ENCODE measurements around the gene LRP1B. TPM values are rescaled to one million over a fixed set of nuclear protein-coding genes. Genes with fewer than 3 reads are reported as not detected.

LRP1B gene
- total RNA-seq, 1 experiment from 2014 or later: 0.21 TPM

DNA sequence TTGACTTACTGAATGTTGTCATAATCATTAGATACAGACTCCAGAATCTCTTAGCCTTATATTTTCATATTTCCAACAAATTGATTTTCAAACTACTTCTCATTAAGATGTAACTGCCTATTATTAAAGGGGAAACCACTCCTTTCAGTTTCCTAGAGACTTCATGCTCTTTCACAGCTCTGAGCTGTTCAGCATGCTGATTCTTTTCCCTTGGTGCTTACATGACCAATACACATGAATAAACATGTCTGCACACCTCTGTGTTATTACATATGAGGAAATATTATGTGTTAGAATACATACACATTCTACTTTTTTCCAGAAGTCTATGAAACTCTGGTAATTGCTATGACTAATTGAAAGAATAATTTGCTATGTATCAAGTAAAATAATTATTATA lies 200.0 kb downstream of the LRP1B start:
- no TSS peak for BruUV-seq (replicated peaks)
- CTCF ChIA-PET: no interaction called here
- Mint-ChIP-seq H3K36me3 (ENCODE audit: insufficient read depth, unreplicated experiment) (no peaks in the 10 kb centered on the region), H3K9me3 (ENCODE audit: low read depth, unreplicated experiment) (no peaks in the 10 kb centered on the region), H3K4me1 (ENCODE audit: low read depth, unreplicated experiment) (peaks cover 8% of the 10 kb centered on the region), H3K4me3 (ENCODE audit: low read depth, unreplicated experiment) (no peak overlapping the region), H3K27ac (ENCODE audit: unreplicated experiment) (no peak overlapping the region), H3K27me3 (ENCODE audit: unreplicated experiment) (no peaks in the 10 kb centered on the region)
- no peak for DNase-seq
- TF ChIP-seq, protein P1, sequence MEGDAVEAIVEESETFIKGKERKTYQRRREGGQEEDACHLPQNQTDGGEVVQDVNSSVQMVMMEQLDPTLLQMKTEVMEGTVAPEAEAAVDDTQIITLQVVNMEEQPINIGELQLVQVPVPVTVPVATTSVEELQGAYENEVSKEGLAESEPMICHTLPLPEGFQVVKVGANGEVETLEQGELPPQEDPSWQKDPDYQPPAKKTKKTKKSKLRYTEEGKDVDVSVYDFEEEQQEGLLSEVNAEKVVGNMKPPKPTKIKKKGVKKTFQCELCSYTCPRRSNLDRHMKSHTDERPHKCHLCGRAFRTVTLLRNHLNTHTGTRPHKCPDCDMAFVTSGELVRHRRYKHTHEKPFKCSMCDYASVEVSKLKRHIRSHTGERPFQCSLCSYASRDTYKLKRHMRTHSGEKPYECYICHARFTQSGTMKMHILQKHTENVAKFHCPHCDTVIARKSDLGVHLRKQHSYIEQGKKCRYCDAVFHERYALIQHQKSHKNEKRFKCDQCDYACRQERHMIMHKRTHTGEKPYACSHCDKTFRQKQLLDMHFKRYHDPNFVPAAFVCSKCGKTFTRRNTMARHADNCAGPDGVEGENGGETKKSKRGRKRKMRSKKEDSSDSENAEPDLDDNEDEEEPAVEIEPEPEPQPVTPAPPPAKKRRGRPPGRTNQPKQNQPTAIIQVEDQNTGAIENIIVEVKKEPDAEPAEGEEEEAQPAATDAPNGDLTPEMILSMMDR (IDR thresholded peaks at IDR 0.05; ENCODE audit: unreplicated experiment): no peak
- intact Hi-C loops (cut with micrococcal nuclease; ENCODE audit: unreplicated experiment): no loop called here

DNA sequence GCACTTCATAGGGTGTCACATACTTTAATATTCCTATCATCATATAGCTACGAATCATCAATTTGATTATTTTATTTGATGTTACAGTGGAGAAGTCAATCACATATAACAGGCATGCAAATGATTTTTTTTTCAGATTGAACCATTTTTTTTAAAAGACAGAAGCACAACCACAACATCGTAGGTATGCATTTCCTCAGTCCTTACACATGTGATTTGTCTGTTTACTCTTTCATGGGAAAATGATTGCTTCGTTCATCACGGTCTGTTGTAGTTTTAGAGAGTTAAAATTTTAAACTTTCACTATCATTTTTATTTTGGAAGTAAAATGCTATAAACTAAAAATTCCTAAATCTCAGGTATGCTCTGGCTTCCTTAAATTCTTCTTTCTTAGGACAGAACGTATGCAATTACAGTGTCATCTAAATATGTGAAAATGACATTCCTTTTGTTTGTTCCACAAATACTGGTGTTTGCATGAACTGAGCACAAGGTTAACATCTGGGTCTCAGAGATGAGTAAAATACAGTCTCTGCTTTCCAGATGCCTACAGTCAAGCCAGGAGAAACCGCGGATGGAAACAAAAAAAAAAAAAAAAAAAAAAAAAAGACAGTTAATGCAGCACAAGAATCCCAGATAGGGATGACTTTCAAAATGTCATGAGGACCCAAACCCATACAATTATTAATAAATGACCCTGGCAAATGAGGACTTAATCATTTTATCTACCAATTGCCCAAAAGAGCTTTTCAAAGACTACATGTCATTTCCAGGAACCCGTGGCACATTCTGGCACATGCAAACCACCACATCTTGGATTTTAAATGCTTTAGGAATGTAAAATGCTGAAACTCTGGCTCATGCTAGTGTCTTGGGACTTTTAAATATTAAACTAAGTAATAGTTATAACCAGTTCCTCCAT lies 201.2 kb downstream of the LRP1B start:
- DNase-seq: no peak
- CTCF ChIA-PET: no interaction called here
- H3K9me3 Mint-ChIP-seq (ENCODE audit: low read depth, unreplicated experiment): no peaks in the 10 kb centered on the region
- H3K4me3 Mint-ChIP-seq (ENCODE audit: low read depth, unreplicated experiment): no peak overlapping the region
- H3K36me3 Mint-ChIP-seq (ENCODE audit: insufficient read depth, unreplicated experiment): no peaks in the 10 kb centered on the region
- intact Hi-C loops (cut with micrococcal nuclease; ENCODE audit: unreplicated experiment): no loop called here
- H3K27ac Mint-ChIP-seq (ENCODE audit: unreplicated experiment): no peak overlapping the region
- H3K4me1 Mint-ChIP-seq (ENCODE audit: low read depth, unreplicated experiment): peaks cover 8% of the 10 kb centered on the region
- H3K27me3 Mint-ChIP-seq (ENCODE audit: unreplicated experiment): no peaks in the 10 kb centered on the region
- TF ChIP-seq, protein P1 (IDR thresholded peaks at IDR 0.05; ENCODE audit: unreplicated experiment): no peak
- no TSS peak for BruUV-seq (replicated peaks)

DNA sequence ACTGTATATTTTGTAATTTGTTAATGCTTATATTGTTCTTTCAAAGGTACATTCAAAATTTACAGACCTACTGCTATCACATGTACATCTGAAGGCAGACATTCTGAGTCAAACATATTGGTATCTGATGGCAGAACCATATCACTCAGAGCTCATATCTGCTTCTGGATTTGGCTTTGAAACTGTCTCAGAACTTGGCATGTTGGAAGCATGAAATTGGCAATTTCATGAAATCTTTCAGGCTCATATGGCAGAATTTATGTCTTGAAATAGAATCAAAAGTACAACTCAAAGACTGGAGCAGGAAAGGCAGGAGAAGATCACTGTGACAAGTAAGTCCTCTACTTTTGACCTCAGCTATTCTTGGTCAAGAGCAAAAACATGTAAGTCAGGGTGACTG lies 202.3 kb downstream of the LRP1B start:
- no peak for DNase-seq
- Mint-ChIP-seq H3K27me3 (ENCODE audit: unreplicated experiment) (no peaks in the 10 kb centered on the region), H3K4me3 (ENCODE audit: low read depth, unreplicated experiment) (no peak overlapping the region), H3K27ac (ENCODE audit: unreplicated experiment) (no peak overlapping the region), H3K9me3 (ENCODE audit: low read depth, unreplicated experiment) (no peaks in the 10 kb centered on the region), H3K4me1 (ENCODE audit: low read depth, unreplicated experiment) (peaks cover 18% of the 10 kb centered on the region), H3K36me3 (ENCODE audit: insufficient read depth, unreplicated experiment) (no peaks in the 10 kb centered on the region)
- TF ChIP-seq, protein P1 (IDR thresholded peaks at IDR 0.05; ENCODE audit: unreplicated experiment): no peak
- intact Hi-C loops (cut with micrococcal nuclease; ENCODE audit: unreplicated experiment): no loop called here
- CTCF ChIA-PET: no interaction called here
- no TSS peak for BruUV-seq (replicated peaks)

DNA sequence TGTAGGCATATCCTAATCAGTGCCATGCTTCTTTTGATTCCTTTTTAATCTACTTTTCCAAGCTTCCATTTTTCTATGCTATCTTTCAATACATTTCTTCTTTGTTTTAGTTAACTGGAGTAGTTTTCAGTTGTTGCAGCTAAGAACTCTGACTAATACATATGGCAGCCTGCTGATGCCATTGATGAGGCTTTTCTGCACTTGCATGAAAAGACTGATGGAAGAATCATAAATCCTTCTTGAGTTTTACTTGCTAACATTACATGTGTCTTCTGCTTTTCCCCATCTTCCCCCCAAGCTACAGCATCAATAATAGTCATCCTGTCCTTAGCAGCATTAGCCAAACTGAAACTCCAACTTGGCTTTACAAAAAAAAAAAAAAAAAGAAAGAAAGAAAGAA lies 203.3 kb downstream of the LRP1B start:
- intact Hi-C loops (cut with micrococcal nuclease; ENCODE audit: unreplicated experiment): no loop called here
- CTCF ChIA-PET: no interaction called here
- Mint-ChIP-seq H3K4me1 (ENCODE audit: low read depth, unreplicated experiment) (peaks cover 18% of the 10 kb centered on the region), H3K36me3 (ENCODE audit: insufficient read depth, unreplicated experiment) (no peaks in the 10 kb centered on the region), H3K27me3 (ENCODE audit: unreplicated experiment) (no peaks in the 10 kb centered on the region), H3K4me3 (ENCODE audit: low read depth, unreplicated experiment) (no peak overlapping the region), H3K9me3 (ENCODE audit: low read depth, unreplicated experiment) (no peaks in the 10 kb centered on the region), H3K27ac (ENCODE audit: unreplicated experiment) (no peak overlapping the region)
- BruUV-seq (replicated peaks): no TSS peak
- DNase-seq: no peak
- TF ChIP-seq, protein P1 (IDR thresholded peaks at IDR 0.05; ENCODE audit: unreplicated experiment): no peak
